SK-N-SH (cell line): ENCODE measurements around the gene HEBP2. TPM values are rescaled to one million over a fixed set of nuclear protein-coding genes. Genes with fewer than 3 reads are reported as not detected.

ENCODE experiments used
- CTCF ChIA-PET: fragments of 300-600, 350-600 bp; formaldehyde crosslinking; extraction: SDS; loops from one replicate; lab custom pipeline; 2021; lab: Yijun Ruan, JAX
- POLR2A ChIA-PET: fragments of 350-600 bp; sonication (Branson Sonifier 250); formaldehyde crosslinking; extraction: SDS; loops from one replicate; lab custom pipeline; 2020; ENCODE audit warnings: antibody characterized with exemption, inconsistent platforms; lab: Yijun Ruan, JAX
- DNase-seq: peaks from one replicate; pipeline ENCODE4 v3.0.0; 2012
- H2AFZ ChIP-seq: fragments of 200-600 bp; sonication (generic); 2 replicates; pipeline ENCODE4 v1.8.1; 2016; ENCODE audit warnings: antibody characterized with exemption, mild to moderate bottlenecking, low read depth
- H3F3A ChIP-seq: fragments of 200-600 bp; sonication (generic); replicated peaks from 2 replicates; pipeline ENCODE3; 2016; ENCODE audit warnings: antibody characterized with exemption, mild to moderate bottlenecking; ENCODE audit not compliant: insufficient read depth
- H3K27ac ChIP-seq, 2 experiments: fragments of 200-500 bp in 1 of 2; fragments of 200-600 bp in 1 of 2; sonication (Bioruptor generic) in 1 of 2; sonication (generic), shearing (Covaris generic) in 1 of 2; 2 replicates each; pipeline versions ENCODE4 v1.5.1 to v1.6.1; 2014 to 2016; ENCODE audit warnings: low read depth in 2 of 2, inconsistent platforms in 1 of 2, low read length in 1 of 2, mild to moderate bottlenecking in 1 of 2, mixed read lengths in 1 of 2
- H3K27me3 ChIP-seq: fragments of 200-600 bp; sonication (generic), shearing (Covaris generic); 2 replicates; pipeline ENCODE4 v1.6.1; 2016; ENCODE audit warnings: mixed run types; ENCODE audit not compliant: insufficient read depth
- H3K36me3 ChIP-seq, 2 experiments: fragments of 200-500 bp in 1 of 2; fragments of 200-600 bp in 1 of 2; sonication (Bioruptor generic) in 1 of 2; sonication (generic) in 1 of 2; replicated peaks in 1 of 2; 2 replicates each; pipeline versions ENCODE3 to v1.5.1; 2014 to 2016; ENCODE audit warnings: low read length in 1 of 2, mild to moderate bottlenecking in 1 of 2; ENCODE audit not compliant: insufficient read depth in 2 of 2, control insufficient read depth in 1 of 2
- H3K4me1 ChIP-seq, 2 experiments: fragments of 200-500 bp in 1 of 2; fragments of 200-600 bp in 1 of 2; sonication (Bioruptor generic) in 1 of 2; sonication (generic), shearing (Covaris generic) in 1 of 2; 2 replicates each; pipeline versions ENCODE4 v1.5.1 to v1.6.1; 2014 to 2016; ENCODE audit warnings: low read depth in 1 of 2, low read length in 1 of 2, mixed run types in 1 of 2; ENCODE audit not compliant: insufficient read depth in 2 of 2, control insufficient read depth in 1 of 2
- H3K4me2 ChIP-seq: fragments of 200-600 bp; sonication (generic), shearing (Covaris generic); 2 replicates; pipeline ENCODE4 v1.6.1; 2017; ENCODE audit warnings: mixed run types
- H3K4me3 ChIP-seq, 2 experiments: fragments of 200-500 bp in 1 of 2; fragments of 200-600 bp in 1 of 2; sonication (Bioruptor generic) in 1 of 2; sonication (generic), shearing (Covaris generic) in 1 of 2; 2 replicates each; pipeline versions ENCODE4 v1.5.1 to v1.8.1; 2014 to 2016; ENCODE audit warnings: low read depth in 2 of 2, inconsistent platforms in 1 of 2, low read length in 1 of 2, mild to moderate bottlenecking in 1 of 2, mixed read lengths in 1 of 2, moderate library complexity in 1 of 2
- H3K79me2 ChIP-seq: fragments of 200-600 bp; sonication (generic); 2 replicates; pipeline ENCODE4 v1.8.1; 2017; ENCODE audit warnings: mild to moderate bottlenecking; ENCODE audit not compliant: insufficient read depth
- H3K9ac ChIP-seq: fragments of 200-600 bp; sonication (generic); 2 replicates; pipeline ENCODE4 v1.6.1; 2017; ENCODE audit warnings: mixed run types
- H3K9me2 ChIP-seq: fragments of 200-600 bp; sonication (generic); 2 replicates; pipeline ENCODE4 v1.6.1; 2017; ENCODE audit warnings: mixed run types
- H3K9me3 ChIP-seq: fragments of 200-600 bp; sonication (generic); 2 replicates; pipeline ENCODE4 v1.6.1; 2017; ENCODE audit warnings: mixed run types, mild to moderate bottlenecking, moderate library complexity
- H4K20me1 ChIP-seq: fragments of 200-600 bp; sonication (generic); 2 replicates; pipeline ENCODE4 v1.6.1; 2017; ENCODE audit warnings: mild to moderate bottlenecking, mixed run types; ENCODE audit not compliant: insufficient read depth
- CHD2 ChIP-seq: fragments of 150-350 bp; IDR thresholded peaks from 2 replicates; pipeline ENCODE4 v1.6.1; 2018; ENCODE audit warnings: low read length; ENCODE audit not compliant: partially characterized antibody
- ELF1 ChIP-seq: IDR thresholded peaks from 2 replicates; pipeline ENCODE4 v1.4.0; 2012
- EZH2phosphoT487 ChIP-seq: fragments of 200-600 bp; sonication (generic); IDR thresholded peaks from 2 replicates; pipeline ENCODE4 v1.6.1; 2017; ENCODE audit warnings: low read depth, mixed run types, mild to moderate bottlenecking, antibody characterized with exemption, moderate library complexity, borderline replicate concordance
- FOXM1 ChIP-seq: IDR thresholded peaks from 2 replicates; pipeline ENCODE4 v1.4.0; 2012; ENCODE audit warnings: low read depth, mild to moderate bottlenecking
- GABPA ChIP-seq: IDR thresholded peaks from 2 replicates; pipeline ENCODE4 v1.4.0; 2012; ENCODE audit warnings: low read depth, mild to moderate bottlenecking
- RAD21 ChIP-seq: IDR thresholded peaks from 2 replicates; pipeline ENCODE4 v1.6.1; 2012; ENCODE audit warnings: mild to moderate bottlenecking, low read length
- RCOR1 ChIP-seq: fragments of 150-350 bp; IDR thresholded peaks from 2 replicates; pipeline ENCODE4 v1.6.1; 2017; ENCODE audit warnings: antibody characterized with exemption, low read length
- SIN3A ChIP-seq: IDR thresholded peaks from 2 replicates; pipeline ENCODE4 v1.6.1; 2012; ENCODE audit warnings: low read depth, mild to moderate bottlenecking, low read length, moderate library complexity, borderline replicate concordance
- TAF1 ChIP-seq: IDR thresholded peaks from 2 replicates; pipeline ENCODE4 v1.6.1; 2012; ENCODE audit warnings: low read depth, mild to moderate bottlenecking, low read length, moderate library complexity, borderline replicate concordance
- TEAD4 ChIP-seq: IDR thresholded peaks from 2 replicates; pipeline ENCODE4 v1.4.0; 2012; ENCODE audit warnings: mild to moderate bottlenecking, borderline replicate concordance; ENCODE audit not compliant: insufficient read depth
- ZBTB33 ChIP-seq: IDR thresholded peaks from 2 replicates; pipeline ENCODE4 v1.4.0; 2012; ENCODE audit warnings: low read depth, borderline replicate concordance
- WGBS: methylation state at CpG from one replicate; pipeline ENCODE4 v1.1.6; 2017; ENCODE audit warnings: low lambda C conversion rate; 5-methylcytosine and 5-hydroxymethylcytosine counted together
- polyA plus RNA-seq, 3 experiments: library from polyadenylated mRNA; depleted of rRNA; stranded (reverse); fragments of >200 nt; gene quantifications; 2 replicates each; pipeline ENCODE4 v1.2.3, GENCODE V29; 2012
- TF ChIP-seq, protein P1 (sequence below): IDR thresholded peaks from 2 replicates; pipeline ENCODE4 v1.6.1; 2012; ENCODE audit warnings: mild to moderate bottlenecking, low read depth, low read length, moderate library complexity

Gene HEBP2
- polyA plus RNA-seq, 1 of the 3 experiments (the other 2 are of a cell fraction): 7.6 TPM

DNA sequence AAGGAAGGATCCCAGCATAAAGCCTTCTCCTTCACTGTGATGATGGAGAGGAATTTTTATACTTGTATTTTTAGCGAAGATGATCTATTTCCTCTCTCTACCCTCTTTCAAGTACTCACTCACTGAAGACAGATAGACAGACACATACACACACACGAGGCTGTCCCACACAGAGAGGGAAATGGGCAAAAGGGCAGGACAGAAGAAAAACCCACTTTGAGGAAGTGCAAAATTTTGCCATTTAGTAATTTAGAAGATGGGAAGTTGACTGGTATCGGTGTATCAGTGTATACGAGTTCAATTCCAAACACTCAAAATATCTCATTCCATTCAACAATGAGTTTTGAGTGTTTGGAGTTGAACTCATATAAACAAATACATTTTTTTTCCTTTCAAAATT lies 30.9 kb downstream of the HEBP2 start:
- Histone ChIP-seq H3K27ac (no peak overlapping the region), H3K4me2 (no peak overlapping the region)
- TF ChIP-seq ELF1: no peak
- TF ChIP-seq ZBTB33: no peak
- TF ChIP-seq RCOR1: no peak
- TF ChIP-seq TEAD4: no peak
- TF ChIP-seq SIN3A: no peak
- TF ChIP-seq TAF1: no peak
- TF ChIP-seq CHD2: no peak
- TF ChIP-seq, all 33 proteins: peak for 0
- Histone ChIP-seq H3K4me1 (no peaks in the 10 kb centered on the region; a peak in 1 of 4 replicates), H3K9me3 (no peaks in the 10 kb centered on the region), H3K9me2 (no peaks in the 10 kb centered on the region), H3K9ac (no peak overlapping the region), H3K4me3 (no peak overlapping the region), H3K27me3 (peaks cover 40% of the 10 kb centered on the region), H3F3A (no peaks in the 10 kb centered on the region), H4K20me1 (no peaks in the 10 kb centered on the region), H2AFZ (no peak overlapping the region), H3K36me3 (no peaks in the 10 kb centered on the region), H3K79me2 (no peaks in the 10 kb centered on the region)
- ChIA-PET POLR2A (no interaction called here), CTCF (no interaction called here)
- no peak for DNase-seq
- 38% methylated on average over 4 of the region's 4 CpGs for WGBS

DNA sequence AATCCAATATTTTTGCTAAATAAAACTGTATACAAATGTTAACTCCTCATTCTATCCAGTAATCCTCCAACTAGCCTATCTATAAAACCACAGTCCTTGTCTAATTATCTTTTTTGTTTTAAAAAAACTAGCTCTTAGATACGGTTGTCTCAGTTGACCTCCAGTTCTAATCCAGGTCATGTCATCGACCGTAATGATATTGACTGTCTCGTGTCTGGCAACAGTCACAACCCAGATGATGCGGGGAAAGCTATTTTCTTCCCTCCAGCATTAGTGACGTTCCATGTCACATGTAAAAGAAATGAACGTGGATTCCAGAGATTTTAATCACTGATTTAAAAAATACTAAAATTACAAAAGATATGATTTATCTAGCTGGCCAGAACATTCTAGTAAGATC lies 35.5 kb downstream of the HEBP2 start:
- H3K27me3 ChIP-seq: no peaks in the 10 kb centered on the region; the same call in 1 of the 2 replicates
- H3K9me2 ChIP-seq: no peaks in the 10 kb centered on the region
- WGBS: 15% methylated on average over 7 of the region's 7 CpGs
- no peaks in the 10 kb centered on the region for H3K36me3 ChIP-seq
- H3K9me3 ChIP-seq: no peaks in the 10 kb centered on the region
- no peak overlapping the region for H3K4me2 ChIP-seq
- no peak overlapping the region for H3K27ac ChIP-seq
- H3K9ac ChIP-seq: no peak overlapping the region
- no peaks in the 10 kb centered on the region for H4K20me1 ChIP-seq
- H3K79me2 ChIP-seq: no peaks in the 10 kb centered on the region
- H3K4me1 ChIP-seq: no peaks in the 10 kb centered on the region
- CTCF ChIA-PET: interaction anchor here (1.1 to 1.6 kb wide), 2 partner anchors 11 to 19 kb away, joined by 3 read pairs; no protein-coding TSS in a partner anchor
- POLR2A ChIA-PET: no interaction called here
- no peak overlapping the region for H2AFZ ChIP-seq
- DNase-seq: no peak
- no peaks in the 10 kb centered on the region for H3F3A ChIP-seq
- no peak overlapping the region for H3K4me3 ChIP-seq
- TF ChIP-seq ELF1 (no peak), RAD21 (no peak), FOXM1 (no peak)
- TF ChIP-seq, all 33 proteins: peak for 0

DNA sequence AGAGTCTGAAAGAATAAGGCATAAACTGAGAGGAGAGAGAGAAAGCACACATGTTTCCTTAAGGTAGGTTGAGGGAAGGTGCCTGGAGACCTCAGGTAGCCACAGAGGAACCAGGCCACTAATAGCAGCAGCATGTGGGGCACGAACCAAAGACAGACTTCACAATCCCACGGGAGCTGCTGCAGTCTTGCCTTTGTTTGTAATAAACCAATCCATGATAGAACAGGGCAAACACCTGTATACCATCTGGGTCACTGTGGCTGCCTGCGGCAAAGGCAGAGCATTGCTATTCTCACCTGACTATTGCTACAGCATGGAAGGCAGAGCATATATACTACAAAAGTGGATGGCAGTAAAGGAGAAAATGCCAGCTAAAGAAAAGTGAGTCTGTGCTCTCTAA lies 36.3 kb downstream of the HEBP2 start:
- 50% methylated on average over 2 of the region's 3 CpGs for WGBS
- Histone ChIP-seq H3K79me2 (no peaks in the 10 kb centered on the region), H3F3A (no peaks in the 10 kb centered on the region), H3K4me1 (no peaks in the 10 kb centered on the region), H3K27ac (no peak overlapping the region), H2AFZ (no peak overlapping the region), H3K4me3 (no peak overlapping the region), H4K20me1 (no peaks in the 10 kb centered on the region), H3K4me2 (no peak overlapping the region), H3K27me3 (no peaks in the 10 kb centered on the region), H3K36me3 (no peaks in the 10 kb centered on the region), H3K9me3 (no peaks in the 10 kb centered on the region), H3K9me2 (no peaks in the 10 kb centered on the region), H3K9ac (no peak overlapping the region)
- CTCF ChIA-PET: interaction anchor here (1.6 kb wide), 1 partner anchor 19 kb away, joined by 3 read pairs; no protein-coding TSS in a partner anchor
- TF ChIP-seq GABPA: no peak
- TF ChIP-seq EZH2phosphoT487: no peak
- TF ChIP-seq RAD21: no peak
- TF ChIP-seq, protein P1, sequence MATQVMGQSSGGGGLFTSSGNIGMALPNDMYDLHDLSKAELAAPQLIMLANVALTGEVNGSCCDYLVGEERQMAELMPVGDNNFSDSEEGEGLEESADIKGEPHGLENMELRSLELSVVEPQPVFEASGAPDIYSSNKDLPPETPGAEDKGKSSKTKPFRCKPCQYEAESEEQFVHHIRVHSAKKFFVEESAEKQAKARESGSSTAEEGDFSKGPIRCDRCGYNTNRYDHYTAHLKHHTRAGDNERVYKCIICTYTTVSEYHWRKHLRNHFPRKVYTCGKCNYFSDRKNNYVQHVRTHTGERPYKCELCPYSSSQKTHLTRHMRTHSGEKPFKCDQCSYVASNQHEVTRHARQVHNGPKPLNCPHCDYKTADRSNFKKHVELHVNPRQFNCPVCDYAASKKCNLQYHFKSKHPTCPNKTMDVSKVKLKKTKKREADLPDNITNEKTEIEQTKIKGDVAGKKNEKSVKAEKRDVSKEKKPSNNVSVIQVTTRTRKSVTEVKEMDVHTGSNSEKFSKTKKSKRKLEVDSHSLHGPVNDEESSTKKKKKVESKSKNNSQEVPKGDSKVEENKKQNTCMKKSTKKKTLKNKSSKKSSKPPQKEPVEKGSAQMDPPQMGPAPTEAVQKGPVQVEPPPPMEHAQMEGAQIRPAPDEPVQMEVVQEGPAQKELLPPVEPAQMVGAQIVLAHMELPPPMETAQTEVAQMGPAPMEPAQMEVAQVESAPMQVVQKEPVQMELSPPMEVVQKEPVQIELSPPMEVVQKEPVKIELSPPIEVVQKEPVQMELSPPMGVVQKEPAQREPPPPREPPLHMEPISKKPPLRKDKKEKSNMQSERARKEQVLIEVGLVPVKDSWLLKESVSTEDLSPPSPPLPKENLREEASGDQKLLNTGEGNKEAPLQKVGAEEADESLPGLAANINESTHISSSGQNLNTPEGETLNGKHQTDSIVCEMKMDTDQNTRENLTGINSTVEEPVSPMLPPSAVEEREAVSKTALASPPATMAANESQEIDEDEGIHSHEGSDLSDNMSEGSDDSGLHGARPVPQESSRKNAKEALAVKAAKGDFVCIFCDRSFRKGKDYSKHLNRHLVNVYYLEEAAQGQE: no peak
- no peak for TF ChIP-seq TEAD4
- no peak for DNase-seq
- POLR2A ChIA-PET: no interaction called here
